ENCODE data around the gene TMEM145.

DNA sequence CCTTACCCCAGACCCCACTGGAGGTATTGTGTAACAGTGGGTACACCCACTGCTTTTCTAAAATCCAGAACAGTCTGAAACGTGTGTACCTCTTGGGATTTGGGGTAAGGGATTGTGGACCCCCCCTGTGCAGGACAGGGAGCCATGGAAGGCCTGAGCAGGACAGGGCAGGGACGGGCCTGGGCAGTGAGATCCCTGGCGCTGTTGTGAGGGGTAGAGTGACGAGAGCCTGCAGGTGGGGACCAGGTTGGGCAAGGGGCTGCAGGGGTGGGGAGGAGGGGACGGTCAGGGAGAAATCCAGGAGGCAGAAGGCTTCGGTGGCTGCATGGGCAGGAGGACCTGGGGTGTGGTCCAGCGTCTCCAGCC is 48.4 kb downstream of the TMEM145 start:
- TF ChIP-seq, protein P1, sequence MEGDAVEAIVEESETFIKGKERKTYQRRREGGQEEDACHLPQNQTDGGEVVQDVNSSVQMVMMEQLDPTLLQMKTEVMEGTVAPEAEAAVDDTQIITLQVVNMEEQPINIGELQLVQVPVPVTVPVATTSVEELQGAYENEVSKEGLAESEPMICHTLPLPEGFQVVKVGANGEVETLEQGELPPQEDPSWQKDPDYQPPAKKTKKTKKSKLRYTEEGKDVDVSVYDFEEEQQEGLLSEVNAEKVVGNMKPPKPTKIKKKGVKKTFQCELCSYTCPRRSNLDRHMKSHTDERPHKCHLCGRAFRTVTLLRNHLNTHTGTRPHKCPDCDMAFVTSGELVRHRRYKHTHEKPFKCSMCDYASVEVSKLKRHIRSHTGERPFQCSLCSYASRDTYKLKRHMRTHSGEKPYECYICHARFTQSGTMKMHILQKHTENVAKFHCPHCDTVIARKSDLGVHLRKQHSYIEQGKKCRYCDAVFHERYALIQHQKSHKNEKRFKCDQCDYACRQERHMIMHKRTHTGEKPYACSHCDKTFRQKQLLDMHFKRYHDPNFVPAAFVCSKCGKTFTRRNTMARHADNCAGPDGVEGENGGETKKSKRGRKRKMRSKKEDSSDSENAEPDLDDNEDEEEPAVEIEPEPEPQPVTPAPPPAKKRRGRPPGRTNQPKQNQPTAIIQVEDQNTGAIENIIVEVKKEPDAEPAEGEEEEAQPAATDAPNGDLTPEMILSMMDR (IDR thresholded peaks at IDR 0.05; ENCODE audit: low read depth, low read length, poor library complexity, severe bottlenecking), result no peak
- no peak for TF ChIP-seq EZH2phosphoT487 (IDR thresholded peaks at IDR 0.05; ENCODE audit: borderline replicate concordance, low read length)
